ENCODE results near the gene ENTPD1. TPM values are rescaled to one million over a fixed set of nuclear protein-coding genes. Genes with fewer than 3 reads are reported as not detected.
A peak's percentile ranks its signal among the peaks of the same experiment; 100 is the strongest.

The ENTPD1 gene, protein sequence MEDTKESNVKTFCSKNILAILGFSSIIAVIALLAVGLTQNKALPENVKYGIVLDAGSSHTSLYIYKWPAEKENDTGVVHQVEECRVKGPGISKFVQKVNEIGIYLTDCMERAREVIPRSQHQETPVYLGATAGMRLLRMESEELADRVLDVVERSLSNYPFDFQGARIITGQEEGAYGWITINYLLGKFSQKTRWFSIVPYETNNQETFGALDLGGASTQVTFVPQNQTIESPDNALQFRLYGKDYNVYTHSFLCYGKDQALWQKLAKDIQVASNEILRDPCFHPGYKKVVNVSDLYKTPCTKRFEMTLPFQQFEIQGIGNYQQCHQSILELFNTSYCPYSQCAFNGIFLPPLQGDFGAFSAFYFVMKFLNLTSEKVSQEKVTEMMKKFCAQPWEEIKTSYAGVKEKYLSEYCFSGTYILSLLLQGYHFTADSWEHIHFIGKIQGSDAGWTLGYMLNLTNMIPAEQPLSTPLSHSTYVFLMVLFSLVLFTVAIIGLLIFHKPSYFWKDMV
- 7.0 TPM for polyA plus RNA-seq (2013, experiment 1 of 2)
- polyA plus RNA-seq (2013, experiment 2 of 2) = 6.8 TPM

DNA sequence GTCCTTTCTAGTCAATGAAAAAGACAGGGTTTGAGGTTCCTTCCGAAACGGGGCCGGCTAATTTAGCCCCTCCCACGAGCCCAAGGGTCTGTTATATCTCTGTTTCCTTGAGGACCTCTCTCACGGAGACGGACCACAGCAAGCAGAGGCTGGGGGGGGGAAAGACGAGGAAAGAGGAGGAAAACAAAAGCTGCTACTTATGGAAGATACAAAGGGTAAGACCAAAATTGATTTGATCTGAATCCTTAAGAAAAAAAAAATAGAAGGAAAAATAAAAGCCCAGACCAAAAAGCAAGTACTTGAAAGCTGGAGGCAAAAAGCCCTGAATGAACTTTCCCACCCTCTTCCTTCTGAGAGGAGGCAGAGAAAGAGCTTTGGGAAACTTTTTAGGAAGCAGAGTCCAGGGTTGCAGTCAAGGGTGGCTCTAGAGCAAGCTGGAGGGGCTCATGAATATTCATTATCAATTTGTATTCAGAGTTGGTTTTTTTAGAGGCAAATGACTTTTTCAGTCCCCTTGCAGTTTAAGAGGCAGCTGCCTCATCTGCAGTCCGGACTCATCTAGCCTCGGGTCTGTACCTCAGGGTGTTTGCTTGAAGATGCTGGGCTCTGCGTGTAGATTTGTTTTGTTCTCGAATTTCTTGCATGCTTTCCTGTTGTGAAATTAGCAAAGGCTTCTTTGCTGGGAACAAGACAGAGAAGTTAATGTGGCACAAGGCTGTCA lies at the start of gene ENTPD1:
TSS of gene ENTPD1 (plus strand) at position 123 of the 721 bp plus-strand sequence. CDS start at position 200, 77 bp downstream.
- WGBS = 8% methylated on average over 10 of the region's 11 CpGs
- Histone ChIP-seq H3K18ac (ENCODE audit: low read depth in 1 of 2, low read length in 2 of 2) (peak within 1 kb of the TSS in 1 of 2 experiments; percentile 14), H3K27me3 (ENCODE audit: control insufficient read depth in 1 of 2, insufficient read depth in 1 of 2, low read length in 2 of 2) (peaks cover 0 to 3% of the 10 kb centered on the region in 2 experiments), H2AK5ac (ENCODE audit: low read length, severe bottlenecking) (no peak within 1 kb of the TSS), H3K4me1 (ENCODE audit: control insufficient read depth, insufficient read depth, low read depth, low read length) (peaks cover 2% of the 10 kb centered on the region), H3K23ac (ENCODE audit: low read length in 2 of 2) (no peak within 1 kb of the TSS), H3K9ac (ENCODE audit: low read length) (no peak within 1 kb of the TSS), H2BK5ac (ENCODE audit: low read depth, low read length, poor library complexity, severe bottlenecking) (no peak within 1 kb of the TSS), H3K27ac (ENCODE audit: low read length, poor library complexity, severe bottlenecking) (no peak within 1 kb of the TSS), H2BK15ac (ENCODE audit: low read depth, poor library complexity, severe bottlenecking) (no peak within 1 kb of the TSS), H3K36me3 (ENCODE audit: control insufficient read depth in 1 of 2, insufficient read depth in 2 of 2, low read depth in 1 of 2, low read length in 2 of 2) (no peaks in the 10 kb centered on the region), H2AFZ (ENCODE audit: low read depth, low read length) (peak within 1 kb of the TSS; percentile 57), H3K4me2 (ENCODE audit: low read length, poor library complexity, severe bottlenecking) (peak within 1 kb of the TSS; percentile 60), H4K8ac (ENCODE audit: low read length) (peak within 1 kb of the TSS; percentile 52), H3K4me3 (ENCODE audit: insufficient read depth in 1 of 2, low read depth in 1 of 2, low read length in 2 of 2) (peak within 1 kb of the TSS in 1 of 2 experiments; percentile 37), H3K9me3 (ENCODE audit: control insufficient read depth, low read length) (no peaks in the 10 kb centered on the region), H4K91ac (ENCODE audit: low read length) (no peak within 1 kb of the TSS), H2BK120ac (ENCODE audit: low read depth, low read length) (peak within 1 kb of the TSS; percentile 22), H3K14ac (ENCODE audit: low read length in 2 of 2) (no peak within 1 kb of the TSS), H2BK12ac (ENCODE audit: low read length in 2 of 2) (peak within 1 kb of the TSS in 1 of 2 experiments; percentile 67), H3K4ac (ENCODE audit: low read depth in 1 of 2, low read length in 2 of 2) (no peak within 1 kb of the TSS), H3K79me1 (replicated peaks; ENCODE audit: low read length, poor library complexity, severe bottlenecking) (no peaks in the 10 kb centered on the region)
- DNase-seq = peak; percentile 65

DNA sequence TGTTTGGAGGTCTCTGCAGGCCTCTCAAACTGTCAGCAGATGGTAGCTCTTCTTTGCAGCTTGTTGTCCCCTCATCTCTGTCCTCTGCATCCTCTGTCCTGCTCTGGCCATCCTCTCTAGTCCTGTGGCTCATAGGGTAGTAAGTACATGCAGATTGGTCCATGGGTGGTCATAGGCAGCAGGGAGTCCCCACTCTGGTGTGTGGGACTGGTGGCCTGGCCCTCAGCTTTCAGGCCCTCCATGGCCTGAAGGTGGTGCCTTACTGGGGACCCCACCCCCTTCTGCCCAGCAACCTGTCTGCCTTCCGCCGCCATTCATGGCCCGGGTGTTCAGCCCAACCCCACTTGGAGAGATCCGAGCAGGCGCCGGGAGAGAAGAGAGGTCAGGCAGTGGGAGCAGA lies 49.4 kb upstream of the ENTPD1 start:
- no peaks in the 10 kb centered on the region for H3K4me1 ChIP-seq (ENCODE audit: control insufficient read depth, insufficient read depth, low read depth, low read length)
- no peaks in the 10 kb centered on the region for H3K79me1 ChIP-seq (replicated peaks; ENCODE audit: low read length, poor library complexity, severe bottlenecking)
- no peak overlapping the region for H3K18ac ChIP-seq (ENCODE audit: low read depth in 1 of 2, low read length in 2 of 2)
- H3K4me2 ChIP-seq (ENCODE audit: low read length, poor library complexity, severe bottlenecking) = no peak overlapping the region
- H3K27ac ChIP-seq (ENCODE audit: low read length, poor library complexity, severe bottlenecking) = no peak overlapping the region
- H2BK5ac ChIP-seq (ENCODE audit: low read depth, low read length, poor library complexity, severe bottlenecking) = no peak overlapping the region
- H3K9me3 ChIP-seq (ENCODE audit: control insufficient read depth, low read length) = no peaks in the 10 kb centered on the region
- no peak overlapping the region for H3K9ac ChIP-seq (ENCODE audit: low read length)
- no peak overlapping the region for H2BK12ac ChIP-seq (ENCODE audit: low read length in 2 of 2)
- H2BK120ac ChIP-seq (ENCODE audit: low read depth, low read length) = no peak overlapping the region
- H3K4me3 ChIP-seq (ENCODE audit: insufficient read depth in 1 of 2, low read depth in 1 of 2, low read length in 2 of 2) = no peak overlapping the region
- no peak overlapping the region for H3K23ac ChIP-seq (ENCODE audit: low read length in 2 of 2)
- H3K14ac ChIP-seq (ENCODE audit: low read length in 2 of 2) = no peak overlapping the region
- no peaks in the 10 kb centered on the region for H3K27me3 ChIP-seq (ENCODE audit: control insufficient read depth in 1 of 2, insufficient read depth in 1 of 2, low read length in 2 of 2)
- no peak overlapping the region for H3K4ac ChIP-seq (ENCODE audit: low read depth in 1 of 2, low read length in 2 of 2)
- DNase-seq = no peak
- H2BK15ac ChIP-seq (ENCODE audit: low read depth, poor library complexity, severe bottlenecking) = no peak overlapping the region
- H4K8ac ChIP-seq (ENCODE audit: low read length) = no peak overlapping the region
- no peaks in the 10 kb centered on the region for H3K36me3 ChIP-seq (ENCODE audit: control insufficient read depth in 1 of 2, insufficient read depth in 2 of 2, low read depth in 1 of 2, low read length in 2 of 2)
- WGBS = 50% methylated on average over 6 of the region's 6 CpGs
- H4K91ac ChIP-seq (ENCODE audit: low read length) = no peak overlapping the region
- H2AFZ ChIP-seq (ENCODE audit: low read depth, low read length) = no peak overlapping the region
- no peak overlapping the region for H2AK5ac ChIP-seq (ENCODE audit: low read length, severe bottlenecking)

GRCh38 chr10:95706990-95707389 lies 49.0 kb upstream of the ENTPD1 start:
- H2BK15ac ChIP-seq (ENCODE audit: low read depth, poor library complexity, severe bottlenecking) = no peak overlapping the region
- no peak overlapping the region for H2AFZ ChIP-seq (ENCODE audit: low read depth, low read length)
- no peak overlapping the region for H2BK12ac ChIP-seq (ENCODE audit: low read length in 2 of 2)
- no peak overlapping the region for H3K9ac ChIP-seq (ENCODE audit: low read length)
- H3K4me2 ChIP-seq (ENCODE audit: low read length, poor library complexity, severe bottlenecking) = no peak overlapping the region
- no peak overlapping the region for H3K23ac ChIP-seq (ENCODE audit: low read length in 2 of 2)
- no peaks in the 10 kb centered on the region for H3K9me3 ChIP-seq (ENCODE audit: control insufficient read depth, low read length)
- H3K14ac ChIP-seq (ENCODE audit: low read length in 2 of 2) = no peak overlapping the region
- H2AK5ac ChIP-seq (ENCODE audit: low read length, severe bottlenecking) = no peak overlapping the region
- H3K18ac ChIP-seq (ENCODE audit: low read depth in 1 of 2, low read length in 2 of 2) = no peak overlapping the region
- H3K27ac ChIP-seq (ENCODE audit: low read length, poor library complexity, severe bottlenecking) = no peak overlapping the region
- no peak overlapping the region for H3K4me3 ChIP-seq (ENCODE audit: insufficient read depth in 1 of 2, low read depth in 1 of 2, low read length in 2 of 2)
- no peak overlapping the region for H2BK120ac ChIP-seq (ENCODE audit: low read depth, low read length)
- no peaks in the 10 kb centered on the region for H3K27me3 ChIP-seq (ENCODE audit: control insufficient read depth in 1 of 2, insufficient read depth in 1 of 2, low read length in 2 of 2)
- H2BK5ac ChIP-seq (ENCODE audit: low read depth, low read length, poor library complexity, severe bottlenecking) = no peak overlapping the region
- no peak for DNase-seq
- WGBS = 87% methylated on average over 7 of the region's 7 CpGs
- no peaks in the 10 kb centered on the region for H3K4me1 ChIP-seq (ENCODE audit: control insufficient read depth, insufficient read depth, low read depth, low read length)
- no peaks in the 10 kb centered on the region for H3K79me1 ChIP-seq (replicated peaks; ENCODE audit: low read length, poor library complexity, severe bottlenecking)
- no peak overlapping the region for H4K91ac ChIP-seq (ENCODE audit: low read length)
- H3K36me3 ChIP-seq (ENCODE audit: control insufficient read depth in 1 of 2, insufficient read depth in 2 of 2, low read depth in 1 of 2, low read length in 2 of 2) = no peaks in the 10 kb centered on the region
- H3K4ac ChIP-seq (ENCODE audit: low read depth in 1 of 2, low read length in 2 of 2) = no peak overlapping the region
- H4K8ac ChIP-seq (ENCODE audit: low read length) = no peak overlapping the region

DNA sequence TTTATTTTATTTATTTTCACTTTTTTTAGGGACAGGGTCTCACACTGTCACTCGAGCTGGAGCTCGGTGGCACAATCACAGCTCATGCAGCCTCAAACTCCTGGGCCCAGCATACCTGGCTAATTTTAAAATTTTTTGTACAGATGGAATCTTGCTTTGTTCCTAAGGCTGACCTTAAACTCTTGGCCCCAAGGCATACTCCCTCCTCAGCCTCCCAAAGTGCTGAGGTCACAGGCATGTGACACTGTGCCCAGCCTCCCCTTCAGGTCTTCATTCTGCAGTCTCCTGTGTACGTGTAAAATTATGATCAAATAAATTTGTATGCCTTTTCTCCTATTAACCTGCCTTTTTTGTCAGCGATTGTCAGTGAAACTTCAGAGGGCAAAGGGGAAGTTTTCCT lies 44.5 kb upstream of the ENTPD1 start:
- H3K9ac ChIP-seq (ENCODE audit: low read length) = no peak overlapping the region
- WGBS = 98% methylated on average over 4 of the region's 4 CpGs

More for the DNA sequence above, 44.5 kb upstream of the ENTPD1 start:
- H3K27ac ChIP-seq (ENCODE audit: low read length, poor library complexity, severe bottlenecking) = no peak overlapping the region
- no peaks in the 10 kb centered on the region for H3K36me3 ChIP-seq (ENCODE audit: control insufficient read depth in 1 of 2, insufficient read depth in 2 of 2, low read depth in 1 of 2, low read length in 2 of 2)
- no peak overlapping the region for H3K4ac ChIP-seq (ENCODE audit: low read depth in 1 of 2, low read length in 2 of 2)
- no peak overlapping the region for H3K4me3 ChIP-seq (ENCODE audit: insufficient read depth in 1 of 2, low read depth in 1 of 2, low read length in 2 of 2)
- no peak overlapping the region for H3K18ac ChIP-seq (ENCODE audit: low read depth in 1 of 2, low read length in 2 of 2)
- no peak overlapping the region for H3K14ac ChIP-seq (ENCODE audit: low read length in 2 of 2)
- no peak overlapping the region for H3K4me2 ChIP-seq (ENCODE audit: low read length, poor library complexity, severe bottlenecking)
- no peak overlapping the region for H4K91ac ChIP-seq (ENCODE audit: low read length)
- H2AFZ ChIP-seq (ENCODE audit: low read depth, low read length) = no peak overlapping the region
- H2BK15ac ChIP-seq (ENCODE audit: low read depth, poor library complexity, severe bottlenecking) = no peak overlapping the region
- no peaks in the 10 kb centered on the region for H3K4me1 ChIP-seq (ENCODE audit: control insufficient read depth, insufficient read depth, low read depth, low read length)
- H2AK5ac ChIP-seq (ENCODE audit: low read length, severe bottlenecking) = no peak overlapping the region
- no peaks in the 10 kb centered on the region for H3K79me1 ChIP-seq (replicated peaks; ENCODE audit: low read length, poor library complexity, severe bottlenecking)
- no peak overlapping the region for H2BK120ac ChIP-seq (ENCODE audit: low read depth, low read length)
- no peaks in the 10 kb centered on the region for H3K27me3 ChIP-seq (ENCODE audit: control insufficient read depth in 1 of 2, insufficient read depth in 1 of 2, low read length in 2 of 2)
- no peak overlapping the region for H4K8ac ChIP-seq (ENCODE audit: low read length)
- no peak overlapping the region for H2BK5ac ChIP-seq (ENCODE audit: low read depth, low read length, poor library complexity, severe bottlenecking)
- H3K9me3 ChIP-seq (ENCODE audit: control insufficient read depth, low read length) = no peaks in the 10 kb centered on the region
- H3K23ac ChIP-seq (ENCODE audit: low read length in 2 of 2) = no peak overlapping the region
- DNase-seq = no peak
- H2BK12ac ChIP-seq (ENCODE audit: low read length in 2 of 2) = no peak overlapping the region

All from mesenchymal stem cell (in vitro differentiated cells and primary cell).